Neuronal stem cell (in vitro differentiated cells): Measurements from ENCODE around the gene ECSIT.
A peak's percentile ranks its signal among the peaks of the same experiment; 100 is the strongest.
"Not testable (repeated sequence)": the region's sequence is repeated elsewhere in the genome, so short reads cannot be mapped to it uniquely, and the experiment has no call there.

Source experiments
- DNase-seq: peaks from one replicate; pipeline ENCODE4 v3.0.0-alpha.2; 2013; ENCODE audit warnings: low spot score
- H2AFZ ChIP-seq: one replicate; pipeline ENCODE4 v1.6.1; 2013; ENCODE audit warnings: mild to moderate bottlenecking, low read length, inconsistent platforms
- H2AK5ac ChIP-seq: 2 replicates; pipeline ENCODE4 v1.6.1; 2013; ENCODE audit warnings: low read depth, mild to moderate bottlenecking, inconsistent platforms, low read length, moderate library complexity, mixed read lengths
- H2BK120ac ChIP-seq: 2 replicates; pipeline ENCODE4 v1.6.1; 2013; ENCODE audit warnings: low read depth, mild to moderate bottlenecking, inconsistent platforms, low read length, moderate library complexity, mixed read lengths
- H2BK12ac ChIP-seq: one replicate; pipeline ENCODE4 v1.6.1; 2013; ENCODE audit warnings: low read length, inconsistent platforms
- H2BK15ac ChIP-seq: 2 replicates; pipeline ENCODE4 v1.6.1; 2013; ENCODE audit warnings: mild to moderate bottlenecking, low read length, inconsistent platforms, mixed read lengths
- H2BK5ac ChIP-seq: one replicate; pipeline ENCODE4 v1.6.1; 2013; ENCODE audit warnings: inconsistent platforms, mild to moderate bottlenecking, low read length, moderate library complexity
- H3K14ac ChIP-seq: one replicate; pipeline ENCODE4 v1.6.1; 2013; ENCODE audit warnings: low read length, inconsistent platforms
- H3K18ac ChIP-seq: 2 replicates; pipeline ENCODE4 v1.6.1; 2013; ENCODE audit warnings: low read length, inconsistent platforms
- H3K23ac ChIP-seq: 2 replicates; pipeline ENCODE4 v1.6.1; 2013; ENCODE audit warnings: low read depth, mild to moderate bottlenecking, mixed read lengths, low read length, inconsistent platforms; ENCODE audit not compliant: poor library complexity
- H3K27ac ChIP-seq: replicated peaks from 3 replicates; pipeline ENCODE4 v1.5.1; 2013; ENCODE audit warnings: low read length, inconsistent platforms
- H3K27me3 ChIP-seq, 3 experiments: 2 replicates each; pipeline ENCODE4 v1.6.1; 2013; ENCODE audit warnings: low read length in 3 of 3, mild to moderate bottlenecking in 2 of 3, inconsistent platforms in 1 of 3, low read depth in 1 of 3, mixed read lengths in 1 of 3, moderate library complexity in 1 of 3; ENCODE audit not compliant: control insufficient read depth in 3 of 3, insufficient read depth in 3 of 3
- H3K36me3 ChIP-seq, 2 donors: replicated peaks in 1 of 2; 2 replicates each; pipeline ENCODE4 v1.6.1; 2013; ENCODE audit warnings: low read length in 2 of 2; ENCODE audit not compliant: control insufficient read depth in 2 of 2, insufficient read depth in 2 of 2
- H3K4ac ChIP-seq: 2 replicates; pipeline ENCODE4 v1.6.1; 2013; ENCODE audit warnings: inconsistent platforms, mild to moderate bottlenecking, low read length, moderate library complexity
- H3K4me1 ChIP-seq, 2 donors: 1 replicate in 1 of 2; 2 replicates in 1 of 2; pipeline ENCODE4 v1.6.1; 2013; ENCODE audit warnings: low read length in 2 of 2, low read depth in 1 of 2; ENCODE audit not compliant: control insufficient read depth in 2 of 2, insufficient read depth in 1 of 2
- H3K4me2 ChIP-seq: one replicate; pipeline ENCODE4 v1.6.1; 2013; ENCODE audit warnings: mild to moderate bottlenecking, low read length, inconsistent platforms; ENCODE audit not compliant: insufficient read depth, poor library complexity, severe bottlenecking
- H3K4me3 ChIP-seq, 2 donors: 2 replicates each; pipeline ENCODE4 v1.5.1; 2013; ENCODE audit warnings: low read length in 2 of 2, mild to moderate bottlenecking in 2 of 2, inconsistent platforms in 1 of 2, moderate library complexity in 1 of 2
- H3K79me1 ChIP-seq: one replicate; pipeline ENCODE4 v1.6.1; 2013; ENCODE audit warnings: low read depth, mild to moderate bottlenecking, inconsistent platforms, low read length, moderate library complexity
- H3K9ac ChIP-seq: one replicate; pipeline ENCODE4 v1.6.1; 2013; ENCODE audit warnings: mild to moderate bottlenecking, low read depth, low read length, inconsistent platforms; ENCODE audit not compliant: poor library complexity
- H3K9me3 ChIP-seq, 2 donors: replicated peaks in 1 of 2; 2 replicates each; pipeline versions ENCODE3 to v1.6.1; 2013; ENCODE audit warnings: low read length in 2 of 2, mild to moderate bottlenecking in 2 of 2, inconsistent platforms in 1 of 2, low read depth in 1 of 2, mixed read lengths in 1 of 2, moderate library complexity in 1 of 2; ENCODE audit not compliant: control insufficient read depth in 2 of 2, insufficient read depth in 1 of 2
- H4K8ac ChIP-seq: one replicate; pipeline ENCODE4 v1.6.1; 2013; ENCODE audit warnings: low read depth, mild to moderate bottlenecking, inconsistent platforms, low read length, moderate library complexity
- H4K91ac ChIP-seq: one replicate; pipeline ENCODE4 v1.6.1; 2013; ENCODE audit warnings: low read length, low read depth, mild to moderate bottlenecking, inconsistent platforms; ENCODE audit not compliant: poor library complexity
- WGBS, 2 donors: extraction: QIAGEN DNeasy Blood & Tissue Kit; methylation state at CpG; one replicate each; pipeline ENCODE4 v1.1.7; 2013; ENCODE audit warnings: missing lambda C conversion rate in 2 of 2, mixed read lengths in 1 of 2; ENCODE audit not compliant: insufficient read length in 2 of 2, insufficient replicate concordance in 1 of 2; ENCODE audit errors: extremely low coverage in 2 of 2; 5-methylcytosine and 5-hydroxymethylcytosine counted together

ECSIT gene

GRCh38 chr19:11460207-11460606 is 68.7 kb downstream of the ECSIT start:
- peaks cover 1 to 86% of the 10 kb centered on the region in 2 donors for H3K36me3 ChIP-seq
- peaks cover 9% of the 10 kb centered on the region for H3K79me1 ChIP-seq
- no CpG with 5 or more reads among the region's 4 CpGs for WGBS, 2 donors

DNA sequence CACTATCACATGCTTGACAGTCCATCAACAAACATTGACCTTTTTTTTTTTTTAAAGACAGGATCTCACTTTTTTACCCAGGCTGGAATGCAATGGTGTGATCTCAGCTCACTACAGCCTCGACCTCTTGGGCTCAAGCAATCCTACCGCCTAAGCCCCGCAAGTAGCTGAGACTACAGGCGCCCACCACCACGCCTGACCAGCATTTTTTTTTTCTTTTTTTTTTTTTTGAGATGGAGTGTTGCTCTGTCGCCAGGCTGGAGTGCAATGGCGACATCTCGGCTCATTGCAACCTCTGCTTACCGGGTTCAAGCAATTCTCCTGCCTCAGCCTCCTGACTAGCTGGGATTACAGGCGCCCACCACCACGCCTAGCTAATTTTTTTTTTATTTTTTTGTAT is 70.0 kb downstream of the ECSIT start:
- not testable (repeated sequence) for H3K79me1 ChIP-seq, H4K91ac ChIP-seq, H2BK15ac ChIP-seq, H2AFZ ChIP-seq, H3K27ac ChIP-seq, H3K27me3 ChIP-seq, H3K4me2 ChIP-seq, H2BK12ac ChIP-seq, H2BK120ac ChIP-seq, H3K23ac ChIP-seq, DNase-seq, H3K4me3 ChIP-seq, H3K9ac ChIP-seq, H3K14ac ChIP-seq, H2AK5ac ChIP-seq, H3K18ac ChIP-seq, H3K4me1 ChIP-seq, H4K8ac ChIP-seq, H3K9me3 ChIP-seq, H3K4ac ChIP-seq, H2BK5ac ChIP-seq
- peaks cover 0 to 84% of the 10 kb centered on the region in 2 donors for H3K36me3 ChIP-seq
- WGBS, 2 donors = no CpG with 5 or more reads among the region's 11 CpGs

More at GRCh38 chr19:11460207-11460606, 68.7 kb downstream of the ECSIT start:
- no peak overlapping the region for H4K91ac ChIP-seq
- H3K27ac ChIP-seq = no peak overlapping the region
- H2BK5ac ChIP-seq = no peak overlapping the region
- peaks cover 0 to 5% of the 10 kb centered on the region in 2 donors for H3K4me1 ChIP-seq
- H2AK5ac ChIP-seq = no peak overlapping the region
- H3K4me2 ChIP-seq = no peak overlapping the region
- H3K18ac ChIP-seq = no peak overlapping the region
- H3K4ac ChIP-seq = no peak overlapping the region
- no peak overlapping the region for H3K4me3 ChIP-seq
- H4K8ac ChIP-seq = peak overlapping the region; percentile 96
- H3K23ac ChIP-seq = no peak overlapping the region
- DNase-seq = no peak
- H2BK15ac ChIP-seq = no peak overlapping the region
- H3K14ac ChIP-seq = no peak overlapping the region
- H2BK120ac ChIP-seq = no peak overlapping the region
- H2AFZ ChIP-seq = no peak overlapping the region
- peaks cover 0 to 4% (median 0%) of the 10 kb centered on the region in 3 experiments for H3K27me3 ChIP-seq
- H2BK12ac ChIP-seq = no peak overlapping the region
- H3K9ac ChIP-seq = no peak overlapping the region
- H3K9me3 ChIP-seq = peaks cover 0 to 6% of the 10 kb centered on the region in 2 donors

GRCh38 chr19:11458236-11458900 is 70.6 kb downstream of the ECSIT start:
- WGBS, 2 donors = no CpG with 5 or more reads among the region's 19 CpGs

DNA sequence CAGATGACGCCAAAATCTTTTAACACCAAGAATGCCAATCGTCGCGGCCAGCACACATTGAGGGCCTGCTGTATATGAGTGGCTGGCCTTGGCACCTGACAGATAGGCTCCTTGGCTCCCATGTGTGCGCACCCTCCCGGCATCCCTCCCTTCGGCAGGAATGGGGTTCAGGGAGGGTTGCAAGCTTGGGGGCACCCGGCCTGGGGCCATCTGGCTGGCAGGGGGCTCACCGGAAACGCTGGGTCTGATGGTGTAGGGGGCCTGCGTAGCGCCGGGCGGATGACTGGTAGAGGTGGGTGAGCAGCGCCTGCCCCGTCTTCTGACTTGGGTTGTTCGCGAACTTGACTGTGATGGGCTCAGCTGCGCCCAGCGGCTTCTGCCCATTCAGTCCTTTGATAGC is 71.1 kb downstream of the ECSIT start:
- no peak overlapping the region for H3K27ac ChIP-seq
- H2AK5ac ChIP-seq = no peak overlapping the region
- no peak overlapping the region for H2BK15ac ChIP-seq
- no peaks in the 10 kb centered on the region for H3K9me3 ChIP-seq
- no peak overlapping the region for H3K14ac ChIP-seq
- no peak overlapping the region for H3K9ac ChIP-seq
- H2BK5ac ChIP-seq = peak overlapping the region; percentile 30
- H3K36me3 ChIP-seq = peaks cover 0 to 82% of the 10 kb centered on the region in 2 donors
- no peak overlapping the region for H3K4me3 ChIP-seq
- no peak overlapping the region for H2AFZ ChIP-seq
- peak overlapping the region; percentile 75 for H3K23ac ChIP-seq
- DNase-seq = no peak
- H4K91ac ChIP-seq = no peak overlapping the region
- peak overlapping the region; percentile 55 for H2BK120ac ChIP-seq
- H3K27me3 ChIP-seq = no peaks in the 10 kb centered on the region
- H3K4me1 ChIP-seq = peaks cover 0 to 5% of the 10 kb centered on the region in 2 donors
- no peak overlapping the region for H2BK12ac ChIP-seq
- WGBS, 2 donors = no CpG with 5 or more reads among the region's 20 CpGs
- no peak overlapping the region for H3K4me2 ChIP-seq
- no peak overlapping the region for H4K8ac ChIP-seq
- no peaks in the 10 kb centered on the region for H3K79me1 ChIP-seq
- H3K18ac ChIP-seq = peak overlapping the region; percentile 52
- H3K4ac ChIP-seq = no peak overlapping the region

More at GRCh38 chr19:11458236-11458900, 70.6 kb downstream of the ECSIT start:
- Histone ChIP-seq H4K8ac (no peak overlapping the region), H3K18ac (peak overlapping the region; percentile 53), H2BK12ac (no peak overlapping the region), H3K4me1 (peaks cover 0 to 2% of the 10 kb centered on the region in 2 donors), H2BK5ac (peak overlapping the region; percentile 30), H3K14ac (peak overlapping the region; percentile 25), H2AK5ac (no peak overlapping the region), H2BK15ac (no peak overlapping the region), H3K23ac (peak overlapping the region; percentile 75), H3K4ac (no peak overlapping the region), H3K4me2 (no peak overlapping the region), H3K79me1 (peaks cover 3% of the 10 kb centered on the region), H4K91ac (no peak overlapping the region), H2BK120ac (no peak overlapping the region), H3K27me3 (no peaks in the 10 kb centered on the region), H3K4me3 (peak overlapping the region in 1 of 2 donors; percentile 45), H3K9ac (peak overlapping the region; percentile 74), H2AFZ (no peak overlapping the region), H3K9me3 (no peaks in the 10 kb centered on the region), H3K27ac (no peak overlapping the region), H3K36me3 (peaks cover 0 to 82% of the 10 kb centered on the region in 2 donors)
- no peak for DNase-seq
